GM18907 (cell line): ENCODE measurements around the gene AK9.

ENCODE experiments used
- ATAC-seq: cut with Tn5 transposase; IDR thresholded peaks from one replicate; pipeline ENCODE4 v1.9.1; 2021; ENCODE audit warnings: mild to moderate bottlenecking, moderate library complexity; ENCODE audit not compliant: unreplicated experiment

AK9 gene

DNA sequence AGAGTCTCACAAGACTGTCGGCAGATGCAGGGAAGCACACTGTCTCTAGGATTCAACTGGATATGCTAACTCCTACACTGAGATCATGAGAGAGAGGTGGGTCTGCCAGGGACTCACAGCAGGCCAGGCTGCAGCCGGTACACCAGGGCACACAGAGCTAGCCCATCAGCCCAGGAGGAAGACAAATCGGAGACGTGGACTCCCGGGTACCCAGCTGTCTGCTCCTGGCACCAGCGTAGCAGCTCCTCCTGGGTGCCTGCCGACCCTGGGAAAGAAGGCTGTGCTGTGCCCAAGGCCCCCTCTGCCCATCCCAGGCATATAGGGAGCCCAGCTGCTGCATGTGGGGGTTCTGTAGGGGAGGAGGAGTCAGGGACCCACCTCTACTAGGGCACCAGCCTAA is 242.4 kb downstream of the AK9 start:
- no peak for ATAC-seq

DNA sequence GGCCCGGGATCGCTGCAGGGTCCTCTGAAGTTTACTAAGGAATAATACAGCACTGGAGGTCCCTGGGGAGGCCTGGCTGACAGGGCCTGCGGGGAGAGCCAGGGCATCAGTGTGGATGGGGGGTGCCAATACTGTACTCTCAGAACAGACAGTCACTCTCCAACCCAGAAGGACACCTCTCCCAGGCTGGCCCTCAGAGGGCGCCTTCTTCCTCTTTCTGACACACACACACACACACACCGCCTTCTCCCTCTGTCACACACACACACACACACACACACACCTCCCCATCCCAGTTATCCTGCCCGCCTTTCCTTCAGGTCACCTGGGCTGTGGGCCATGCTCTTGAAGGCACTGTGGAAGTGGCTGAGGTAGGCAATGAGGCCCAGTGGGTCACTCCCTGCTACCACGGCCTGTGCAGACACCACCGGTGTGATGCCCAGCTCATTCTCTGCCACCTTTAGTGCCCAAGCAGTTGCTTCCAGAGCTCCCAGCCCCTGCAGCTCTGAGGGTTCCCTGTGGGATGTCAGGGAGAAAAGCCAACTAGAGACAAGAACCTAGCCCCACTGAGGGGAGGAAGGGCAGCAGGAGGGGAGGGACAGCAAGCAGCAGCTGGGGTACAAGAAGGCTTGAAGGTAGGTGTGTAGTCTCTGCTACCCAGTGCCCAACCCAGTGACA is 243.0 kb downstream of the AK9 start:
- no peak for ATAC-seq

DNA sequence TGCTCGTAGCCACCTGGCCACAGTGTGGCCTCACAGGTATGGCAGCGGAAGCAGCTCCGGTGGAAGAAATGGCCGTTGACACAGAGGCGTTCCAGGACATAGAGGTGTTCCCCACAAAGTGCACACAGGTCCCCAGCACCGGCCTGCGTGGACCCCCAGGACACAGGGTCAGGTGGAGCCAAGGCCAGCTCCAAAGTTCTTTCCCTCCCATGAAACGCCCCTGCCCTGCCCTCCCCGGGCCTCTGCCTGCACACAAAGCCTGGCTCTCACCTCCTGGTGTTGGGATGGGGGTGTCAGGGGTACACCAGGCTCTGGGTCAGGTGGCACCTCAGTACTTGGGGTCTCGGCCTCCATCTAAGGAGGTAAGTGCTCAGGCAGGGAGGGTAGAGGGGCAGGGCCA is 243.9 kb downstream of the AK9 start:
- no peak for ATAC-seq

GRCh38 chr6:109446541-109446940 is 244.5 kb downstream of the AK9 start:
- ATAC-seq, result no peak

GRCh38 chr6:109446072-109446471 is 244.9 kb downstream of the AK9 start:
- ATAC-seq, result no peak

GRCh38 chr6:109445382-109445781 is 245.6 kb downstream of the AK9 start:
- ATAC-seq, result no peak

- no peak for ATAC-seq
Measured at GRCh38 chr6:109443425-109443950, 247.5 kb downstream of the AK9 start.
